Stimulated activated CD8-positive, alpha-beta memory T cell treated with anti-CD3 and anti-CD28 coated beads, Interleukin-2, amount 100 ng/mL, for 1 hour (primary cell): ENCODE measurements around the gene GSDMA.
"Not testable (repeated sequence)": the region's sequence is repeated elsewhere in the genome, so short reads cannot be mapped to it uniquely, and the experiment has no call there.

Experiments used
- DNase-seq, 2 donors: peaks; one replicate each; pipeline ENCODE4 v3.0.0-alpha.2; 2020; ENCODE audit warnings: low read depth in 2 of 2

The GSDMA gene

DNA sequence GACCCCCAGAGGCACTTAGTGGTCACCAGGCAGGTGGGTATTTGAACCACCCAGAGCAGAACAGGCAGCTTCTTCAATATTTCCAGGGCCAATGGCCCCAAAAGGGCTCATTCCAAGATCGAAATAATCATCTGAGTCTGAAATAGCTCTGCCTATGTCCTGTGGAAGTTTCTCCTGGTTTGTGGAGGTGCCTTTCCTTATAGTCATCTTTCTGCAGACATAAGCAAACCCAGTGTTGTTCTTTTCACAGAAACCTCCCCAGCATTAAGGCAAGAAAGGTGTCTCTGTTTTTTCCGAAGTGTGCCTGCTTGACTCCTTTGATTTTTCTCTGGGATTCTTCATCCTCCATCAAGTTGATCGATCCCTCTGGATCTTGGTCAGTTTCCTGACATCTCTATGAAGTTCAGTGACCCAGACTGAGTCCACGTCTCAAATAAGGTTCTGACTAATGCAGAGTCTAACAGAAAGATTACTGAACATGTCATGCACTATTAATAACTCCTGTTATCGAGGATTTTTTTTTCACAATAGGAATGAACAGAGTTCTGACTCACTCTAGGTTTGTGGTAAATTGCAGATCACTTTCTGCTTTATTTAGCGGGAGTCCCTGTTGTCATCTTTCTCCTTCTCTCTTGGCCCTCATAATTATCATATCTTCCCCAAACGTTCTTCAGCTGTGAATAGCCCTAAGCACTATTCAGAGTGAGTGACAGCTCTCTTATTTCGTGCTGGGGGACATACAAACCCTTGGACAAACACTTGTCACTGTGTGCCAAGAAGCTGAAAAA lies 33.8 kb upstream of the GSDMA start:
- DNase-seq, result no peak

DNA sequence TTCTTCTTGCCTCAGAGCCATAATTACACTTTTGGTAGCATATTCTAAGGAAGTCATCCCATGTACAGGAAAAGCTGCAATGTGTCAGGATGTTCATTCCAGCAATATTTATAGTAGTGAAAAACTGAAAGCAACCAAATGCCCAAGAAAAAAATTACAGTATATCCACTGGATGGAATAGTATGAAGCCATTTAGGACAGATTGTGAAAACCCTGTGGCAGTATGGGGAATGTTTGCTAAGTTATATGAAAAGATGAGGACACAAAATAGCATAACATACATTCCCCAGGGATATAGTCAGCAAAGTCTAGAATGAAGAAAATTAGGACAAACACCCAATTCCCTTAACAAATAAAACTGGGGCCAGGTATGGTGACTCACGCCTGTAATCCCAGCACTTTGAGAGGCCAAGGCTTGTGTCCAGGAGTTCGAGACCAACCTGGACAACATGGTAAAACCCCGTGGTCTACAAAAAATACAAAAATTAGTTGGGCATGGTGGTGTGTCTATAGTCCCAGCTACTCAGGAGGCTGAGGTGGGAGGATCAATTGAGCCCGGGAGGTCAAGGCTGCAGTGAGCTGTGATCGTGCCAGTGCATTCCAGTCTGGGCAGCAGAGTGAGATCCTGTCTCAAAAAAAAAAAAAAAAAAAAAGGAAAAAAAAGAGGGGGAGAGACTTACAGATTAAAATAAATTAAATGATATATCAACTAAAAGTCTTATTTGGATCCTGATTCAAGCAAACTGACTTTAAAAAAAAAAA lies 33.0 kb upstream of the GSDMA start:
- DNase-seq, result no peak

- DNase-seq, result no peak
These were observed 28.9 kb upstream of the GSDMA start for GRCh38 chr17:39933912-39934311.

DNA sequence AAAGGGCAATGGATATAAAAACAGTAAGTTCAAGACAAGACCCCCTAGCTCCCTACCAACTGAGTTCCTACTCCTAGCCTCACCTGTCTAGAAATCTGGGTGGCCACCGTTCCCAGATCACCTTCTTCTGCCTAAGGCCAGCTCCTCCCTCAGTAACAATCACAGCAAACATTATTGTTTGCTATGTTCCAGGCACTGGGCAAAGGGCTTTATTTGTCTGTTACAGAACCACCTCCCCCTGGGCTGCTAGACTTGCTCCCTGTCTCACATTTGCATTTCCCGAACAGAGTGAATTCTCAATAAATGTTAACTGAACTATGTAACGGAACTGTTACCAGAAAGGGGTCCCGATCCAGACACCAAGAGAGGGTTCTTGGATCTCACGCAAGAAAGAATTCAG lies 28.5 kb upstream of the GSDMA start:
- no peak for DNase-seq

DNA sequence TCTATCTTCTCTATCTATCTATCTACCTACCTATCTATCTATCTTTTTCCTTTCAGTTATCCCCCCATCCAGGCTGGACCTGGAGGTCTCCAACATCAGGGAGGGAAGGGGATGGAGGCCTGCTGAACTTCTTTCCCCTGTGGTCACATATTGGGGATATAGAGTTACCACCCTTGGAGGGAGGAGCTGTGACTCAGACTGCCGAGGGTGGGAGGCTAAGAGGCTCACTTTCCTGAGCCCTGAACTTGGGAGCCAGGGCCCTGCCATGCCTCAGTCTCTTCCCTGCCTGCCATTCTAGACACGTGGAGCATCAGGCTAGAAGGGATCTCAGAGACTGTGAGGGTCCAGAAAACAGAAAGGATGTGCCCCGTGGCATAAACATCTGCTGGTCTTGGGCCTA lies 26.9 kb upstream of the GSDMA start:
- DNase-seq, result no peak

DNA sequence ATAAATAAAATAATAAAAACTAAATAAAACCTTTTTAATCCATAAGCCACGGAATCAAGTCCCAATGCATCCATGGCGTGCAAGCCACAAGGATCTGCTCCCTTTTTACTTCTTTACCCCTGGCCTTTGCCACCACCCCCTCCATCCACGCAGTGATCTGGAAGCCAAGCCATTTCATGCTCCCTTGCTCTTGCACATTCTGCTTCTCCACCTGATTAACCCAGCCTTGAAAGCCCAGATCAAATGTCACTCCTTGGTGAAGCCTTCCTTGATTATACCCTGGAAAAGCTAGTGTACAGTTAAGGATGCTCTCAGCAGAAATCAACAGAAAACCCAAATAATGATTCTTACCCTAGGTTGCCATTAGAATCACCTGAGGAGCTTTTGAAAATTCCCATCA lies 25.4 kb upstream of the GSDMA start:
- DNase-seq, result no peak

- no peak for DNase-seq
These were observed 24.5 kb upstream of the GSDMA start for GRCh38 chr17:39938140-39938869.

DNA sequence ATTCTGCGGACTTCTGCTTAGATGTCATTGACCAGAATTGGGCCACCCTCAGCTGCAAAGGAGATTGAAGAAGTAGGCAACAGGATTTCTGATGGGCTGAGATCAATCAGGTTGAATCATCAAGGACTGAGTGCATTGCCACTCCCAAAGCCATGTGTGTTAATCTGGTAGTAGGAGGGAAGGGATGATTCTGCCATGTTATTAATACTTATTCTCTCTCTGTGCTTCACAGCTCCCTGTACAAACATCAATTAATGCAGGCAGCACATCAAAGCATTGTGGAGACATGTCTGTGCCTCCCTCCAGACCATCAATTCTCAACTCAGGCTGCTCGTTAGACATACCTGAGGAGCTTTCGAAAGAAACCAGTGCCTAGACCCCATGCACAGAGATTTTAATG lies 23.7 kb upstream of the GSDMA start:
- DNase-seq, result no peak

DNA sequence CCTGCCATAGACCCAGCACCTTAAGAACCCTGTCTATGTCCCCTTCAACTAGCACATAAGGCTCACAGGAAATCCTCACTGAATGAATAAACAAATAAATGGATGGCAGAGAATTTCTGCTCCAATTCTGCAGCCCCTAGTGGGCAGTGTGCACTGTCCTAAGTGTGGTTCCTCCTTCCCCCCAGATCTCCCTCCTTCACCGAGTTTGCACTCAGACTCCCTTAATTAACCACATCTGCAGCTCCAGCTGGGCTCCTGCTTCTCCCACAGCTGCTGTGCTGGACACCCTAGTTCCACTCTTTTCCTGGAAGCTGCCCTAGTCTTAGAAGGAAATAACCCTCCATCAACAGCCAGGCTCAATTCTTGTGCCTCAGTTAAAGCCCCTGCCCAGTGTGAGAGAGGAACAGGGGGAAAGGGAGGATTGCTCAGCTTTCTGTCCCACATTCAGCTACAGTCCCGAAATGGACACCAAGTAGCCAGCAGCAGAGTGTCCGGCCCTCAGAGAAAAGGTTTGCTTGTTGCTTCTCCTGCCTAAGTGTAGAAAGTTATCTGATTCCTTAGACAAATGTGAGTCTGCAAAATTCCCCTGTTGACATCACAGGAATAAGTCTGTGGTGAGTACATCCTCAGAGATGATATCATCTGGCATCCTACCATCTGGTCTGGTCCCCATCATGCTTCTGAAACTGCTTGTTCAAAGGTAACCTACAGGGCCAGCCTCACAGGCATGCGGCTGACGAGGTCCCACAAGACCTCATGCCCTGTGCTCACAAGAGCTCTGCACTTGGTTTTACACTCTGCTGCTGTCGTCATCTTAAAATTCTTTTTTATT lies 23.0 kb upstream of the GSDMA start:
- no peak for DNase-seq

DNA sequence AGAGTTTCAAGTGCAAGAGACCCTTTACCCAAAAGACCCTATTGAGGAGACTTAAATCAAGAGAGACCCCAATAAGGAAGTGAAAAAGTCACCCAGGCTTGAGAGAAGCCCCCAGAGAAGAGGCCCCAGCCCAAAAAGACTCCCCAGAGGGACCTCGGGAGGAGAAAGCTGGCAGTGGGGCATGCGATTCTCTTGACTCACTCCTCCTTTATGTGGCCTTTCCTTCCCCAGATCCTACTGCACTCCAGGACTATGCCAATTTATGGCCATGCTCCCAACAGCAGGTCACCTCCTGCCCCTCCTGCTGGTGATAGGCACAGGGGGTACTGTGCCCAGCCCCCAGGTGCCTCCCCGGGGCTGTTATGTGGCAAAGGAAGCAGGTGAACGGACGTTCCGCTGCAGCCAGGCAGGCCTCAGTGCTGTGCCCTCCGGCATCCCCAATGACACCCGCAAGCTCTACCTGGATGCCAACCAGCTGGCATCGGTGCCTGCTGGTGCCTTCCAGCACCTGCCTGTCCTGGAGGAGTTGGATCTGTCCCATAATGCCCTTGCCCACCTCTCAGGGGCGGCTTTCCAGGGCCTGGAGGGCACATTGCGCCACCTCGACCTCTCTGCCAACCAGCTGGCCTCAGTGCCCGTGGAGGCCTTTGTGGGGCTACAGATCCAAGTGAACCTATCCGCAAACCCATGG lies 19.0 kb upstream of the GSDMA start:
- no peak for DNase-seq

GRCh38 chr17:39944393-39944711 lies 18.5 kb upstream of the GSDMA start:
- no peak for DNase-seq

GRCh38 chr17:39946551-39947330 lies 16.1 kb upstream of the GSDMA start:
- DNase-seq, result no peak

GRCh38 chr17:39948489-39948828 lies 14.3 kb upstream of the GSDMA start:
- not testable (repeated sequence) for DNase-seq

GRCh38 chr17:39949028-39949427 lies 13.8 kb upstream of the GSDMA start:
- no peak for DNase-seq

- no peak for DNase-seq
These were observed 11.9 kb upstream of the GSDMA start for GRCh38 chr17:39950871-39951348.

- no peak for DNase-seq
These were observed 10.7 kb upstream of the GSDMA start for GRCh38 chr17:39951924-39952679.

- peak; percentile 95 to 96 for DNase-seq
These were observed 9.9 kb upstream of the GSDMA start for GRCh38 chr17:39952680-39953470.

- DNase-seq, result no peak
These were observed 9.3 kb upstream of the GSDMA start for GRCh38 chr17:39953471-39953888.

DNA sequence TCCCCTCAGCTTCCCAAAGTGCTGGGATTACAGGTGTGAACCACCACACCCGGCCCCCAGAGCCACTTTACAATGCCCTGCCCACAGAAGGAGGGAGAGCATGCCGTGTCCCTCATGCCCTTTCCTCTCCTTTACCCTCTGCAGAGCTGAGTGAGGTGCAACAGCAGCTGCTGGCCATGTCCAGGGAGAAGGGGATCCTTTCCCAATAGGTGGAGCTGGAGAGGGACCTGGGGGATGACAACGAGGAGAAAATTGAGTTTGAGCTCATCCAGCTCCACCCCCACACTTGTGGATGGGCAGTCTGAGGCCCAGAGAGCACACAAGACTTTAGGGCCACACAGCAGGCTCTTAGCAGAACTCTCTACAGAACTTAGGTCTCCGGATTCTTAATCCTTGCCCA lies 7.9 kb upstream of the GSDMA start:
- no peak for DNase-seq
